Calu3 (cell line): ENCODE data around the gene PIGP. TPM values are rescaled to one million over a fixed set of nuclear protein-coding genes. Genes with fewer than 3 reads are reported as not detected.
"Not testable (repeated sequence)": the region's sequence is repeated elsewhere in the genome, so short reads cannot be mapped to it uniquely, and the experiment has no call there.

Experiments
- Bru-seq: library from RNA; stranded (reverse); fragments of 400-500 nt; gene quantifications from one replicate; lab custom pipeline; 2021; lab: Mats Ljungman, UMichigan
- BruChase-seq, 2 experiments: library from RNA; stranded (reverse); fragments of 400-500 nt; gene quantifications; one replicate each; lab custom pipeline; 2021; lab: Mats Ljungman, UMichigan
- BruUV-seq: library from RNA; stranded (reverse); fragments of 400-500 nt; replicated peaks from 2 replicates; lab custom pipeline; 2021; lab: Mats Ljungman, UMichigan
- CTCF ChIA-PET: fragments of 300-600 bp; sonication (Branson Sonifier 250); formaldehyde crosslinking; loops from one replicate; lab custom pipeline; 2022; ENCODE audit warnings: antibody characterized with exemption; lab: Charles Lee
- DNase-seq: peaks from one replicate; pipeline ENCODE4 v3.0.0; 2022
- H3K27ac Mint-ChIP-seq: one replicate; pipeline ENCODE4 v1.8.0; 2022; ENCODE audit warnings: mixed read lengths; ENCODE audit not compliant: unreplicated experiment
- H3K27me3 Mint-ChIP-seq: one replicate; pipeline ENCODE4 v1.8.0; 2022; ENCODE audit warnings: mixed read lengths; ENCODE audit not compliant: unreplicated experiment
- H3K36me3 Mint-ChIP-seq: one replicate; pipeline ENCODE4 v1.8.0; 2022; ENCODE audit warnings: mild to moderate bottlenecking, moderate library complexity, mixed read lengths; ENCODE audit not compliant: insufficient read depth, unreplicated experiment
- H3K4me1 Mint-ChIP-seq: one replicate; pipeline ENCODE4 v1.8.0; 2022; ENCODE audit warnings: mild to moderate bottlenecking, low read depth, mixed read lengths; ENCODE audit not compliant: unreplicated experiment
- H3K4me3 Mint-ChIP-seq: one replicate; pipeline ENCODE4 v1.8.0; 2022; ENCODE audit warnings: mild to moderate bottlenecking, low read depth, moderate library complexity, mixed read lengths; ENCODE audit not compliant: unreplicated experiment
- H3K9me3 Mint-ChIP-seq: one replicate; pipeline ENCODE4 v1.8.0; 2022; ENCODE audit warnings: low read depth, mixed read lengths; ENCODE audit not compliant: unreplicated experiment
- CTCF ChIP-seq: fragments of 200-600 bp; IDR thresholded peaks from one replicate; pipeline ENCODE4 v1.8.0; 2022; ENCODE audit warnings: antibody characterized with exemption; ENCODE audit not compliant: unreplicated experiment
- intact Hi-C: fragments of 100-400 bp; cut with micrococcal nuclease; formaldehyde crosslinking; loops from one replicate; pipeline ENCODE4 v1.10.0; 2022; ENCODE audit not compliant: unreplicated experiment
- long read RNA-seq: library from polyadenylated mRNA; stranded (forward); transcript quantifications from one replicate; pipeline ENCODE4 v2.0.0, GENCODE V29; 2022
- total RNA-seq: library from RNA; stranded (reverse); gene quantifications from 2 replicates; pipeline ENCODE4 v1.2.3, GENCODE V29; 2022

PIGP gene
- total RNA-seq (18.7 and 20.4 TPM in 2 replicates), Bru-seq, nascent RNA (percentile 62 among the genes with signal in this experiment), BruChase-seq, experiment 1, labeled RNA remaining after a 6-hour chase (percentile 65 among the genes with signal in this experiment), BruChase-seq, experiment 2, labeled RNA remaining after a 2-hour chase (percentile 58 among the genes with signal in this experiment)
- long read RNA-seq, full-length matches to known transcripts = 43 of 49 reads
- long read RNA-seq, partial matches to known transcripts = 1 of 49 reads
- long read RNA-seq, other reads (novel, unspliced or antisense) = 5 of 49 reads

GRCh38 chr21:37072988-37073416 lies at the start of gene PIGP, which contains the start of gene TTC3:
PIGP (minus strand) TSS chr21:37073071; CDS start chr21:37072515, 556 bp downstream.
TTC3 (plus strand) TSS chr21:37073254; CDS start chr21:37087258, 14,004 bp downstream.
- BruUV-seq = no TSS peak
- intact Hi-C loops = no loop called here

GRCh38 chr21:37119421-37120218 lies 46.7 kb upstream of the PIGP start:
- TF ChIP-seq CTCF = no peak
- CTCF ChIA-PET = no interaction called here
- no peak overlapping the region for H3K27ac Mint-ChIP-seq
- intact Hi-C loops = no loop called here
- no peaks in the 10 kb centered on the region for H3K27me3 Mint-ChIP-seq
- no peak for DNase-seq
- H3K4me3 Mint-ChIP-seq = no peak overlapping the region
- no peaks in the 10 kb centered on the region for H3K36me3 Mint-ChIP-seq
- H3K4me1 Mint-ChIP-seq = peaks cover 11% of the 10 kb centered on the region
- BruUV-seq = no TSS peak
- H3K9me3 Mint-ChIP-seq = no peaks in the 10 kb centered on the region

More at GRCh38 chr21:37072988-37073416, at the start of gene PIGP, which contains the start of gene TTC3:
- no peaks in the 10 kb centered on the region for H3K27me3 Mint-ChIP-seq
- no peaks in the 10 kb centered on the region for H3K9me3 Mint-ChIP-seq
- H3K36me3 Mint-ChIP-seq = peaks cover 34% of the 10 kb centered on the region
- peak within 1 kb of the TSS; percentile 85 for H3K27ac Mint-ChIP-seq
- CTCF ChIA-PET = no interaction called here
- DNase-seq = peak; percentile 95
- TF ChIP-seq CTCF = no peak
- peak within 1 kb of the TSS; percentile 96 for H3K4me3 Mint-ChIP-seq
- H3K4me1 Mint-ChIP-seq = peaks cover 19% of the 10 kb centered on the region

- intact Hi-C loops = no loop called here
- no TSS peak for BruUV-seq
- peaks cover 11% of the 10 kb centered on the region for H3K4me1 Mint-ChIP-seq
- no peaks in the 10 kb centered on the region for H3K27me3 Mint-ChIP-seq
- no peaks in the 10 kb centered on the region for H3K9me3 Mint-ChIP-seq
- CTCF ChIA-PET = no interaction called here
- no peak overlapping the region for H3K4me3 Mint-ChIP-seq
- no peak overlapping the region for H3K27ac Mint-ChIP-seq
- TF ChIP-seq CTCF = no peak
- H3K36me3 Mint-ChIP-seq = no peaks in the 10 kb centered on the region
- no peak for DNase-seq
Measured at GRCh38 chr21:37118187-37118826, 45.4 kb upstream of the PIGP start.

- Mint-ChIP-seq H3K4me1 (peaks cover 11% of the 10 kb centered on the region), H3K27ac (no peak overlapping the region), H3K4me3 (no peak overlapping the region), H3K9me3 (no peaks in the 10 kb centered on the region), H3K36me3 (no peaks in the 10 kb centered on the region), H3K27me3 (no peaks in the 10 kb centered on the region)
- no TSS peak for BruUV-seq
- no peak for DNase-seq
- CTCF ChIA-PET = no interaction called here
- intact Hi-C loops = no loop called here
- no peak for TF ChIP-seq CTCF
Measured at GRCh38 chr21:37117204-37117603, 44.3 kb upstream of the PIGP start.

GRCh38 chr21:37116459-37116858 lies 43.6 kb upstream of the PIGP start:
- CTCF ChIA-PET, BruUV-seq, H3K4me3 Mint-ChIP-seq, DNase-seq, H3K36me3 Mint-ChIP-seq, H3K27ac Mint-ChIP-seq, H3K27me3 Mint-ChIP-seq, H3K9me3 Mint-ChIP-seq, intact Hi-C loops: not testable (repeated sequence)
- peaks cover 11% of the 10 kb centered on the region for H3K4me1 Mint-ChIP-seq

GRCh38 chr21:37114301-37114700 lies 41.4 kb upstream of the PIGP start:
- BruUV-seq, H3K36me3 Mint-ChIP-seq, intact Hi-C loops, CTCF ChIA-PET, H3K27me3 Mint-ChIP-seq, H3K4me3 Mint-ChIP-seq, DNase-seq, H3K9me3 Mint-ChIP-seq, H3K27ac Mint-ChIP-seq: not testable (repeated sequence)
- H3K4me1 Mint-ChIP-seq = peaks cover 11% of the 10 kb centered on the region
